ENCODE measurements around the gene SSR2. TPM values are rescaled to one million over a fixed set of nuclear protein-coding genes. Genes with fewer than 3 reads are reported as not detected.
"Not testable (repeated sequence)": the region's sequence is repeated elsewhere in the genome, so short reads cannot be mapped to it uniquely, and the experiment has no call there.

The SSR2 gene
- total RNA-seq, 1 donor from 2014 or later, result 217 TPM

DNA sequence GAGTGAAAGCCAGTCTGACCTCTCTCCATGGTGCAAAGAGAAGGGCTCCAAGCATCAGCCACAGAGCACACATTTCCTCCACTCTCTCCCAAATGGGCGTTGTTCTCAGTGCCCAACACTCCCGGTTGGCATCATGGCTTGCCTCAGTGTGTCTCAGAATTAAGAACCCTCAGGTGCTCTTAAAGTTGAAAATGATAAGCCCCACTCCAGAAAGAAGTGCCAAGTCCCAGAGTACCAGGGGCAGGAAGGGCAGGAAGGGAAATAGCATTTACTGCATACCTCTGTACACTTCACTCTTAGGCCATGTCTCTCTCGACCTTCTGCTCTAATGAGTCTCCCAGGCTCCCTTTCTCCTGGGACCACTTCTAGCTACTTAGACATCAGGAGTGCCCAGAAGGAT lies 27.2 kb downstream of the SSR2 start:
- no peak for DNase-seq (ENCODE audit: low spot score)

DNA sequence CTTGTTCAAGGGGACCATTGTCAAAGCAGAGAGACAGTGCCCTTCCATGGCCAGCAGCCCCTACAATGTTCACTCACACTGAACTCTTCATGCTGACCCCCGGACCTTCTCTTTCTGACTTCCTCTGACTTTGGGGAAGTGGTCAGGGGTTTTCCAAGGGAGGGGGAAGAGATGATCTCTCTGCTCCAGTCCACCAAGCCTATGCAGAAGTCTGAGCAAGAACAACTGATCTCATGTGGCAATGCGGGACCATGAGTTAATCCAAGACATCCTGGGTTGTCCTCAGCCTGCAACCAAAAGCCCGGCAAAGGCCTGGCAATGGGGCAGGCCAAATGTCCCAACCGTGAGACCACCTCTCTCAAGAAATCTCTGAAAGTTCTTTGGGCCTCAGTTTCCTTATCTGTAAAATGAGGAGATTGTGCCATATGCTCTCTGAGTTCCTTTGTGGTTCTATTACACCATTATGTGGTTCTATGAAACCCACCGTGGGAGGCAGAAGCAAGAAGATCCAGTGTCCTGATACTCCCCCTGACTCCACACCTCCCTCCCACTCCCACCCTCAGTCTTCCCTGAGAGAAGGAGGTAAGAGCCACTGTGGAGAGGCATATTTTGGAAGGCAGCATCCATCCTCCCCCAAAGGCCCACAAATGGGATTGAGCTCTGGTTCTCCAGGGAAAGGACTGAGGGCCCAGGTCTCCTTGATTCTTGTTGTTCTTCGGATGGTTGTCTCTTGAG lies 30.6 kb downstream of the SSR2 start:
- DNase-seq (ENCODE audit: low spot score), result no peak

DNA sequence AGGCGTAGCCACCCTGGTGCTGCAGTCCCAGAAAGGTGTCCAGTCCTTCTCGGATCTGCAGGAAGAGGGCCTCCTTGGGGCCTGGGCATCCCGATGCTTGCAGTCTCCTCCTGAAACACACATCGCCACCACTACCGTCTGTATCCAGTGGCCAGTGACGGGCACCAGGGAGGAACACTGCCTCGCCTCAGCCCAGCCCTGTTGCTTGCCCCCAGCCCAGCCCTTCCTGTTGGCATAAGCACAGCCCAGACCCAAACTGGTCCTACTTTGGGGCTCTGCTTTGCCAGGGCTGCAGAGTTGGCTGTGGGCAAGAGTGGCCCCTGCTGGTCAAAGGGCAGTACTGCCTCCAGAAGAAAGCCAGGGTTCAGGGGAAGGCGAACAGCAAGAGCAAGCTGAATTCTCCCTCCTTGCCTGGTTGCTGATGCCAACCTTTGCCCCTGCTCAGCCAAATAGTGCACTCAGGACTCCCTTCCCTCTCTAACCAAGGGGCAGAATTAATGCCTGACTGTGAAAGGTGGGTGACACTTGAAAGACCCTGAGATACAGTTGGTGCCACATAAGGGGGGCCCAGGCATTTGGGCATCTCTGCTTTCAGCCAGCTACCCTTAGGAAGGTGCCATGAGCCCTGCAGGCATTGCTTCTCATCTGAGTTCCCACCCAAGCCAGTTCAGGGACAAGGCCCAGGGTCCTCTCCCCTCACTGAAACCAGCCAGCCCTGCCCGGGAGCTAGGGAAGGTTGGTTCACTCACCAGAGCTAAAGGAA lies 31.3 kb downstream of the SSR2 start:
- DNase-seq (ENCODE audit: low spot score), result peak; percentile 75

DNA sequence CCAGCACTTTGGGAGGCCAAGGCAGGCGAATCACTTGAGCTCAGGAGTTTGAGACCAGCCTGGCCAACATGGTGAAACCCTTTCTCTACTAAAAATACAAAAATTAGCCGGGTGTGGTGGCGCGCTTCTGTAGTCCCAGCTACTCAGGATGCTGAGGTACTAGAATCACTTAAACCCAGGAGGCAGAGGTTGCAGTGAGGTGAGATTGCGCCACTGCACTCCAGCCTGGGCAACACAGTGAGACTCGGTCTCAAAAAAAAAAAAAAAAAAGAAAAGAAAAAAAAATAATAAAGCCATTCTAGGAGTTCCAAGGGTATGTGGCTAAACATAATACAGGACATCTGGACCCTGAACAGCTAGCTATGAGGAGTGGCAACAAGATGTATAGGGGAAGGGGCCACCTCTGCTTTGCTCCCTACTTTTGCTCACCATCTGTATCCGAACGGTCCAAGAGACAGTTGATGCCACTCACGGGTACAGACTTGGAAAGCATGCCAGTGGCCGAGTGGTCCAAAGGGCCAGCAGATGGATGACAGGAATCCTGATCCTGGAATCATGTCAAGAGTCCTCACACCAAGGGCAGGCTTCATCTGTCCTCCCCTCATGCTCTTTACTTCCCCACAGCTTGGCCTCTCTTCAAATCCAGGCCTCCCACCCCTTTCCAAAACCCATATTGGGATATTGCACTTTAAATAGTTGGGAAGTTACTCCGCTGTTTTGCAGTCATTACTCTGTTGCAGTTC lies 35.7 kb downstream of the SSR2 start:
- DNase-seq (ENCODE audit: low spot score), result not testable (repeated sequence)

- DNase-seq (ENCODE audit: low spot score), result no peak
Measured at GRCh38 chr1:155984341-155984740, 36.4 kb downstream of the SSR2 start.

DNA sequence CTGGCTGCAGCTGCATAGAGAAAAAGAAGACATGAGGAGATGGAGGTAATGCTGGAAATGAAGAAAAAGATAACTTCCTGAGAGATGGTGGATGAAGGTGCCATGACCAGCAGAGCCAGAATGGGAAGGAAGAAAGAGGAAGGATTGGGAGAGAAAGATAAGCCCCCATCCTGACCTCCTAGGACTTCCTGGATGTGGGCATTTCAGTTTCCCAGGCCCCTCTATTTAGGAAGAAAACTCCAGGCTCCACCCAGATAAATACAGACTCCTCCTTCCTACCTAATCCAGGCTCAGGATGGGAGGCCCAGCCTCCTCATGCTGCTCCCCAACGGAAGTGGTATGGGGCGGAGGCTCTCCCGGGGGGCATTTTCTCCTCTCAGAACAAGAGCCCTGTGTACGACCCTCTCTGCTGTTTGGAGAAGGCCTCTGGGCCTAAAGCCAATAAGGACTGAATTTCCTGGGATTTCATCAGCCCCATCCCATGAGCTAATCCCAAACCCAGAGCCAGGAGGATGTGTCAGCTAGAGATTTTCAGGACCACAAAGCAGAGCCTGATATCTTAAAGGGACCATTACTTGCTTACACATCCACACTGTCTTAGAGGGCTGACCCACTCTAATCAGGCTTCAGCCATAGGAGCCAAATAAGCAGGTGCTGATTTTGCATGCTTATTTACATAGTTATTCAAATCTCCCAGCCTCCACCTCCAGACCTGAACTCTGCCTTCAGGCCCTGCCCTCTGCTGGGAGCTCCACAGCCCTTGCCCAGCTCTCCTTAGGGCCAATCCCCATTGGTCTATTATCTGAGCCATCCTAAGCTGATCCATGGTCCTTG lies 37.3 kb downstream of the SSR2 start:
- no peak for DNase-seq (ENCODE audit: low spot score)

- no peak for DNase-seq (ENCODE audit: low spot score)
Measured at GRCh38 chr1:155982106-155982505, 38.6 kb downstream of the SSR2 start.

- no peak for DNase-seq (ENCODE audit: low spot score)
Measured at GRCh38 chr1:155981266-155982088, 39.3 kb downstream of the SSR2 start.

GRCh38 chr1:155979597-155980343 lies 41.0 kb downstream of the SSR2 start:
- DNase-seq (ENCODE audit: low spot score), result no peak

- DNase-seq (ENCODE audit: low spot score), result no peak
Measured at GRCh38 chr1:155978973-155979429, 41.8 kb downstream of the SSR2 start.

DNA sequence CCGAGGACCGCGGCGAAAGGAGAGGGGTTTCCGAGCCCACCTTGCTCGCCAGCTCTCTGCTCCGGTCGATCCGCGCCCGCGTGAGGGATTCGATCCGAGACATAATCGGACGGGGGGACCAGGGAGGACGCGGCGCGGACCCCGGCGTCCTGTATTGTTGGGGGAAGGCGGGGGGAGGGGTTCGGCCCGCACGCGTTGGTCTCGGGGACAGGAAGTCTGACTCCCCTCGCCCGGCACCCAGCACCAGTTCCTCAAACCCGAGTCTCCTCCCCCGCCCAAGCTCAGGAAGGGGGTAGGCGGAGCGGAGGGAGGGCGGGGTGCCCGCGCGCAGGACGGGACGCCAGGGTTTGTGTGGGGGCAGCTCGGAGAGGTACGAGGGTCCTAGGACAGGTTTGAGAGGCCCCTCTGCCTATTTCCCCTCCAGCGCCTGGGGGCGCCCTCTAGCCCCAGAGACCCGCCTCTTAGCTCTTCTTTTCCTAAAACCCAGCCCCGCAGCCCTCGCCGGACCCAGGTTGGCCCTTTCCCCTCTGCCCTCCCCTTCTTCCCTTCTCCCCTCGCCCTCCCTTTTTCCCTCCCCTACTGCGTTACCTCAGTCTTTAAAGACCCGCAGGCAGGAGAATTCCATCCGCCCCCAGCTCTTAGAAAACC lies 42.3 kb downstream of the SSR2 start, which contains the start of gene ARHGEF2:
Gene ARHGEF2, minus strand, starts transcription at position 223 of the 648 bp plus-strand sequence. Its CDS starts 120 bp downstream, at position 103.
- peak; percentile 72 for DNase-seq (ENCODE audit: low spot score)

GRCh38 chr1:155977690-155978324 lies 42.9 kb downstream of the SSR2 start:
- DNase-seq (ENCODE audit: low spot score), result no peak

DNA sequence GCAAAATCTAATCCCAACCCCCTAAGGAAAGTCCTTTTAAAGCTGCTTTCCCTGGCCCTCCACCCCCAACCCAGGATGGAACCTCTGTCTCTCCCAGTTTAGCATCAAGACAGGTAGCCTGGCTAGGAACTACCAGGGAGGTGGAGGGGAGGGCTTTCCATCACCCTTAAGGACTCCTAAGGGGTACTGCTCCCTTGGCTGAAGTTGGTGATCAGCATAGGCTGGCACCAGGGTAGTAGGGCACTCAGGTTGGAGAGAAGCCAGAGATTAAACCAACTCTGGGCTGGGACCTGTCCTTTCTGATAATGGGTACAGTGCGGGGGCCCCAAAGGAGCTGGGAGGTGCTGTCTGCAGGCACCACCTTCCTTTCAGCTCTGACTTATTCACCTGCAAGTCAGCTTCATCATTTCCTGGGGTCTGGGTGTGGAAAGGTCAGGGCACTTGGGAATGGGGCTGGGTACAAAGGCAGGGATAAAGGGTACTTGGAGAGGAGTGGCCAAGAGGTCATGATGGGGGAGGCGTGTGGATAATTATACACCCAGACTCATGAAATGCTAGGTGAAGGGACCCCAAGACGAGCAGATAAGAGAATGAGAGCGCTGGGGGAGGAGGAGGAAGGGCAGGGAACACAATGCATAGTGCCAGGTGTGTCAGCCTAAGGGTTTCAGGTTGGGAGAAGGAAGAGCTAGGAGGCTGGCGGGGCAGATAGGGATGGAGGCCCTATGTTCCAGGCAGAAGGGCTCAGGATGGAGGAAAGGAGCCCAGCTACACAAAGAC lies 43.6 kb downstream of the SSR2 start:
- DNase-seq (ENCODE audit: low spot score), result no peak

DNA sequence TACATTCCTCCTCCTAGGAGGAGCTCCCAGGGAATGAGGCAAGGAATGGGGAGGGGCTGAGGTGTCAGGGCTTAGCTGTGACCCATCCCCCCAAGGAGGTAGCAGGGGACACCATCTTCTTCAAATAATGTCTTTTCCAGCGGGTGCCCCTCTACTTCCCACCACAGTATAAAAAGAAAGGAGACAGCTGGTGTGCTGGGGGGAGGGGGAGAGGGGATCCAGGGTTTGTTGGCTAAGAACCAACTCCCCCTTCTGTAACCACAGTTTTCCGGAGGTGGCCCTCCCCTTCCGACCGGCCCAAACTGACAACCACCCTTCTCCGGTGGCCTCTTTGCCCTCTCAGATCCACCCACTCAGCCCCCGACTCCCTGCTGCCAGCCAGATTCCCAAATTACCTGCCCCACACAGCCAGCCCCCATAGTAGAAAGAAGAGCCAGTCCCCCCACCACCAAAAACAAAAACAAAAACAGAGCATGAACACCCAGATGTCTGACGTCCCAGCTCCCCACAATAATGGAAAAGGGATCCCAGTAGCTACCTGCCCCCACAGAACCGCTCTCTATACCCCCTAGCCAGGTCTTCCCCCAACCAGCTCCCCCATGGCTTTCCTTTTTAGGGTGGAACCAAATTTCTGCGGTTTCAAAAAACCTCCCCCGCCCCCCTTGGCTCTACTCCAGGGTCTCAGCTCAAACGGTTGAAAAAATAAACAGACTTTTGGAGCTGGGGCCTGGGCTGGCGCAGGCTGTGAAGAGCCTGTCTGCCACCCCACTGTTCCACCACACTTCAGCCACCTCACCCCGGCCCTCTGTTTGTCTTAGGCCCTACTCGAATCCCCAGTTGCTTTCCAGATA lies 44.5 kb downstream of the SSR2 start:
- DNase-seq (ENCODE audit: low spot score), result peak; percentile 66

DNA sequence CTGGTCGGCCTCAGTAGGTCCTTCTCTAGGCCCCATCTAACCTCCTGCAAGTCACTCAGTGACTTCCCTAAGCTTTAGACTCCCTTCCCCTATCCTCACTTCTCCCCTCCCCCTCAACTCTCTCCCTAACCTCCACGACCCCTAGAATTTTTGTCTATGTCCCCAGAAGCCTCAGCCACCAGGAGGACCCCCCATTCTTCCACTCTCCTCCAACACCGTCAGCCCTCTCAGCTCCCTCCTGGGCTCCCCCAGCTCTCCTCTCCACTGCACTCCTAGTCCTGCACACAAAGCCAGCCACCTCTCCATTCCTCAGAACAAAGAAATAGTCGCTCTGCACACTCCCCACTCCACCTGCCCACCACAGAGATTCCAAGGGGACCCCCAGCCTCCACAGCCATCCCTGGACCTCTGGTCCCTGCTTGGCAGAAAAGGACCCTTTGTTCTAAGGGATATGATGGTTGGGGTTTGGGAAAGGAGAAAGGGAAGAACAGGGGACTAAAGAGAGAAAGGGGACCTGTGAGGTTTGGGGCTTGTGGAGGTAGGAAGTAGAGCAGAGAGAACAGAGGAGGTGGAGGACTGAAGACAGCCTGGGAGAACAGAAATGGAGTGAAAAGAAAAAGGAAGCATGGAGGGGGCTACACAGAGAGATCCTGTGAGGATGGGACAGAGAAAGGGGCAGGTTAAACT lies 45.2 kb downstream of the SSR2 start:
- no peak for DNase-seq (ENCODE audit: low spot score)
